H1 (cell line): ENCODE measurements around the gene CLDN4. TPM values are rescaled to one million over a fixed set of nuclear protein-coding genes. Genes with fewer than 3 reads are reported as not detected.

Experiments used
- CTCF ChIA-PET: fragments of 300-600 bp; sonication (Branson Sonifier 250); formaldehyde crosslinking; loops from one replicate; lab custom pipeline; 2021; ENCODE audit not compliant: partially characterized antibody; lab: Charles Lee
- POLR2A ChIA-PET: fragments of 300-600 bp; sonication (Branson Sonifier 250); formaldehyde crosslinking; loops from one replicate; lab custom pipeline; 2021; ENCODE audit warnings: inconsistent platforms; ENCODE audit not compliant: partially characterized antibody; lab: Charles Lee
- DNase-seq, 2 experiments: peaks; one replicate each; pipeline versions ENCODE4 v3.0.0 to v3.0.0-alpha.2; 2010 to 2022; ENCODE audit warnings: low spot score in 2 of 2, low read depth in 1 of 2, mixed read lengths in 1 of 2
- FAIRE-seq: peaks from 2 replicates; lab custom pipeline; 2011; peaks lifted over from hg19 to GRCh38; lab: Jason Lieb, UNC
- H2AFZ ChIP-seq: 2 replicates; pipeline ENCODE4 v1.8.1; 2012; ENCODE audit warnings: low read length, inconsistent platforms
- H2AK5ac ChIP-seq: 2 replicates; pipeline ENCODE4 v1.6.1; 2013; ENCODE audit warnings: low read depth, low read length
- H2BK120ac ChIP-seq: replicated peaks from 2 replicates; pipeline ENCODE3; 2013; ENCODE audit warnings: low read depth, low read length, inconsistent platforms
- H2BK12ac ChIP-seq: 2 replicates; pipeline ENCODE4 v1.6.1; 2013; ENCODE audit warnings: low read depth, low read length
- H2BK15ac ChIP-seq: 2 replicates; pipeline ENCODE4 v1.6.1; 2013; ENCODE audit warnings: low read length
- H2BK20ac ChIP-seq: 2 replicates; pipeline ENCODE4 v1.6.1; 2013; ENCODE audit warnings: low read length
- H2BK5ac ChIP-seq: 2 replicates; pipeline ENCODE4 v1.6.1; 2013; ENCODE audit warnings: low read depth, low read length
- H3K14ac ChIP-seq: 2 replicates; pipeline ENCODE4 v1.6.1; 2013; ENCODE audit warnings: inconsistent platforms; ENCODE audit not compliant: insufficient read length
- H3K18ac ChIP-seq: 2 replicates; pipeline ENCODE4 v1.6.1; 2013; ENCODE audit warnings: low read length; ENCODE audit errors: extremely low read depth
- H3K23ac ChIP-seq: 2 replicates; pipeline ENCODE4 v1.6.1; 2013; ENCODE audit warnings: inconsistent platforms; ENCODE audit not compliant: insufficient read length
- H3K23me2 ChIP-seq: 2 replicates; pipeline ENCODE4 v1.6.1; 2013; ENCODE audit warnings: low read depth, low read length
- H3K27ac ChIP-seq: 2 replicates; pipeline ENCODE4 v1.6.1; 2011; ENCODE audit warnings: low read depth, low read length, inconsistent platforms
- H3K27me3 ChIP-seq, 4 experiments: replicated peaks in 1 of 4; 1 replicate in 1 of 4; 2 replicates in 3 of 4; pipeline versions ENCODE4 v1.6.1 to v1.8.1; 2011 to 2013; ENCODE audit warnings: low read length in 3 of 4, mild to moderate bottlenecking in 3 of 4, inconsistent platforms in 2 of 4, mixed read lengths in 2 of 4, moderate library complexity in 1 of 4; ENCODE audit not compliant: control insufficient read depth in 3 of 4, insufficient read depth in 3 of 4; ENCODE audit errors: extremely low read depth in 1 of 4
- H3K36me3 ChIP-seq, 4 experiments: 2 replicates each; pipeline versions ENCODE4 v1.6.1 to v1.8.1; 2011 to 2013; ENCODE audit warnings: mild to moderate bottlenecking in 4 of 4, low read length in 3 of 4, moderate library complexity in 2 of 4, control low read depth in 1 of 4, inconsistent platforms in 1 of 4; ENCODE audit not compliant: insufficient read depth in 4 of 4, control insufficient read depth in 2 of 4
- H3K4ac ChIP-seq: replicated peaks from 2 replicates; pipeline ENCODE3; 2013; ENCODE audit warnings: low read length, low read depth, mixed read lengths, inconsistent platforms; ENCODE audit not compliant: insufficient read length
- H3K4me1 ChIP-seq, 4 experiments: replicated peaks in 1 of 4; 1 replicate in 1 of 4; 2 replicates in 3 of 4; pipeline versions ENCODE4 v1.6.1 to v1.8.1; 2011 to 2013; ENCODE audit warnings: low read length in 3 of 4, inconsistent platforms in 2 of 4, mixed read lengths in 1 of 4; ENCODE audit not compliant: insufficient read depth in 4 of 4, control insufficient read depth in 3 of 4
- H3K4me2 ChIP-seq, 2 experiments: 2 replicates each; pipeline versions ENCODE4 v1.6.1 to v1.8.1; 2011 to 2013; ENCODE audit warnings: low read depth in 2 of 2, low read length in 2 of 2, control low read depth in 1 of 2, inconsistent platforms in 1 of 2, mild to moderate bottlenecking in 1 of 2; ENCODE audit not compliant: insufficient read depth in 1 of 2
- H3K4me3 ChIP-seq, 4 experiments: fragments of 200-600, 300-600 bp in 1 of 4; sonication (generic), shearing (Covaris generic), sonication (Bioruptor Twin) in 1 of 4; 2 replicates each; pipeline versions ENCODE4 v1.5.1 to v1.8.1; 2011 to 2016; ENCODE audit warnings: low read length in 4 of 4, low read depth in 3 of 4, control low read depth in 2 of 4, inconsistent platforms in 2 of 4, mild to moderate bottlenecking in 2 of 4, mixed read lengths in 1 of 4, moderate library complexity in 1 of 4; ENCODE audit not compliant: insufficient read depth in 2 of 4; ENCODE audit errors: extremely low read depth in 1 of 4
- H3K56ac ChIP-seq: replicated peaks from 2 replicates; pipeline ENCODE3; 2013; ENCODE audit warnings: low read depth, mild to moderate bottlenecking, mixed read lengths, low read length, inconsistent platforms; ENCODE audit not compliant: insufficient read length
- H3K79me1 ChIP-seq: 2 replicates; pipeline ENCODE4 v1.6.1; 2013; ENCODE audit warnings: low read depth, low read length, control low read depth
- H3K79me2 ChIP-seq, 2 experiments: 2 replicates each; pipeline versions ENCODE4 v1.6.1 to v1.8.1; 2012 to 2013; ENCODE audit warnings: low read length in 2 of 2, mild to moderate bottlenecking in 2 of 2, inconsistent platforms in 1 of 2; ENCODE audit not compliant: insufficient read depth in 2 of 2, control insufficient read depth in 1 of 2
- H3K9ac ChIP-seq, 4 experiments: replicated peaks in 1 of 4; 1 replicate in 1 of 4; 2 replicates in 3 of 4; pipeline versions ENCODE4 v1.6.1 to v1.8.1; 2011 to 2013; ENCODE audit warnings: low read depth in 3 of 4, low read length in 3 of 4, control low read depth in 2 of 4, mild to moderate bottlenecking in 2 of 4, moderate library complexity in 2 of 4, inconsistent platforms in 1 of 4; ENCODE audit errors: extremely low read depth in 1 of 4
- H3K9me3 ChIP-seq, 2 experiments: 2 replicates each; pipeline versions ENCODE4 v1.6.1 to v1.8.1; 2012 to 2013; ENCODE audit warnings: mild to moderate bottlenecking in 2 of 2, moderate library complexity in 2 of 2, control low read depth in 1 of 2, inconsistent platforms in 1 of 2, low read depth in 1 of 2, low read length in 1 of 2, mixed read lengths in 1 of 2; ENCODE audit not compliant: insufficient read depth in 2 of 2
- H4K20me1 ChIP-seq, 2 experiments: replicated peaks in 1 of 2; 2 replicates each; pipeline versions ENCODE3 to v1.8.1; 2011 to 2013; ENCODE audit warnings: inconsistent platforms in 2 of 2, low read length in 2 of 2, mild to moderate bottlenecking in 1 of 2; ENCODE audit not compliant: insufficient read depth in 2 of 2, control insufficient read depth in 1 of 2
- H4K5ac ChIP-seq: 2 replicates; pipeline ENCODE4 v1.6.1; 2013; ENCODE audit warnings: low read length, low read depth, mixed read lengths, inconsistent platforms; ENCODE audit not compliant: insufficient read length
- H4K8ac ChIP-seq: 2 replicates; pipeline ENCODE4 v1.8.0; 2013; ENCODE audit warnings: mild to moderate bottlenecking, moderate library complexity, low read length, inconsistent platforms; ENCODE audit not compliant: insufficient read depth; ENCODE audit errors: extremely low read depth
- H4K91ac ChIP-seq: replicated peaks from 2 replicates; pipeline ENCODE3; 2013; ENCODE audit warnings: low read length, mixed read lengths, inconsistent platforms; ENCODE audit not compliant: insufficient read length
- ASH2L ChIP-seq: fragments of 200-600, 300-600 bp; sonication (generic); IDR thresholded peaks from one replicate; pipeline ENCODE4 v1.7.1; 2017; ENCODE audit warnings: low read length
- GTF2F1 ChIP-seq: IDR thresholded peaks from 2 replicates; pipeline ENCODE4 v1.6.1; 2012; ENCODE audit warnings: low read depth, low read length, improper control_type of control experiment, borderline replicate concordance
- POLR2AphosphoS5 ChIP-seq: IDR thresholded peaks from 2 replicates; pipeline ENCODE4 v1.6.1; 2011; ENCODE audit warnings: low read depth, low read length
- RFX5 ChIP-seq: IDR thresholded peaks from 2 replicates; pipeline ENCODE4 v1.6.1; 2011; ENCODE audit warnings: low read depth, low read length, improper control_type of control experiment, borderline replicate concordance
- SIRT6 ChIP-seq: IDR thresholded peaks from one replicate; pipeline ENCODE4 v1.7.1; 2012; ENCODE audit warnings: low read length, inconsistent platforms
- WGBS, 2 experiments: shearing (Covaris generic) in 1 of 2; methylation state at CpG; one replicate each; pipeline versions ENCODE4 v1.1.6 to v1.1.7; 2013 to 2015; ENCODE audit warnings: low lambda C conversion rate in 2 of 2, mixed read lengths in 2 of 2, inconsistent platforms in 1 of 2, low coverage in 1 of 2, missing lambda C conversion rate in 1 of 2; ENCODE audit not compliant: insufficient replicate concordance in 2 of 2, insufficient coverage in 1 of 2, insufficient read length in 1 of 2; ENCODE audit errors: extremely low coverage in 1 of 2, missing lambda C conversion rate in 1 of 2; 5-methylcytosine and 5-hydroxymethylcytosine counted together
- polyA plus RNA-seq, 7 experiments: library from polyadenylated mRNA; depleted of rRNA in 3 of 7; stranded (reverse) in 5 of 7; unstranded in 2 of 7; fragments of >200 nt in 5 of 7; fragments of 200-250 nt in 2 of 7; gene quantifications; 1 replicate in 5 of 7; 2 replicates in 1 of 7; 4 replicates in 1 of 7; pipeline versions ENCODE4 v1.2.1 to v1.2.3, GENCODE V29; 2011 to 2013; ENCODE audit warnings: missing spikeins in 2 of 7, mixed read lengths in 2 of 7
- total RNA-seq: library from RNA; stranded (reverse); fragmentation: NEBNext Ultra II Directional; extraction: Animal tissue kit (Norgen Biotek cat#: 25700); gene quantifications from 2 replicates; pipeline ENCODE4 v1.2.1, GENCODE V29; 2021
- TF ChIP-seq, protein P1 (sequence below): IDR thresholded peaks from 2 replicates; pipeline ENCODE4 v1.6.1; 2011; ENCODE audit warnings: low read depth, mild to moderate bottlenecking, low read length; ENCODE audit not compliant: insufficient read depth

Gene CLDN4
- total and polyA plus RNA-seq, 2 of the 8 experiments (the other 6 are each of a cell fraction or from before 2014, with no cell fraction given): 28.0 to 69.3 TPM

DNA sequence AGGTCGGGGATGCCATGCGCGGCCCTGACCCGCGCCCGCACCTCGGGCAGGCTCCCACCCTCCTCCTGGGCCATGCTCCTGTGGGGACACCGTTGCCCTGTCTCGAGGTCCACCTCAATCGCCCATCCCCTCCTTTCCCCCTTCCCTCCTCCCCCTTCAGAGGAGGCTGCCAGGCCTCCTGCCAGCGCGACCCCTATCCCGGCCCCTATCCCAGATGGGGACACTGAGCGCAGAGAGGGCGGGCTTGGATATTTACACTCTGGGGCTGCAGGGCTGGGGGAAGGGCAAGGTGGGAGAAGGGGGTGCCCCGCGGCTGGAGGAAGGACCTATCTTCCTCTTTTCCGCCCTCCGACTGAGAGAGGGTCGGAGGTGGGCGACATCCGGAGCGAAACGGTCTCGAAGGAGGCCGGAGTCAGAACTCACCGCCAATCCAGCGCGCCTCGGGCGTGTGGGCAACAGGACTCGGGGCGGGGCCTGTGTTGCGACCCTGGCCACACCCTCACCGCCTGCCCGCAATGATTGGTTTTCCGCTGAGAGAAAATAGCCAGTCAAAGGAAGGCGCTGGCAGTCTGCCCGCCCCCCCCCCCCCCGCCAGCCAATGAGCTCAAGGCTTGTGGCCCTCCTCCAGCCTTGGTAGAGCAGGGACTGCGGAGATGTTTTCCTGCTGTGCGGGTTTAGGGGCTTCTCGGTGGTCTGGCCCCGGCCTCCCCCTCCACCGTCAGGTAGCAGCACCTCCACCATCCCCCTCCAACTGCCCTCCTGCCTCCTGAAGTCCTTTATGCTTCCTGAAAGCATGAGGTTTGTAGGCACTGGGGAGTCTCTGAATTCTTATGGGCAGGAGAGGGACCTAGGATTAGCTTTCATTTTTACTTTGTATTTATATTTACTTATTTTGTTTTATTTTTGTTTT is 11.5 kb downstream of the CLDN4 start, which contains the start of gene METTL27:
METTL27 (minus strand) TSS at position 450 of the 910 bp plus-strand sequence; CDS start at position 74, 376 bp downstream.
- peak within 1 kb of the TSS; percentile 60; the same call in 1 of the 2 replicates for H2BK12ac ChIP-seq
- H3K56ac ChIP-seq: peak within 1 kb of the TSS; percentile 82
- H3K14ac ChIP-seq: peak within 1 kb of the TSS; percentile 40
- peak within 1 kb of the TSS; percentile 95; the same call in 1 of the 2 replicates for H2AFZ ChIP-seq
- 0 out of 2 replicates have a peak within 1 kb of the TSS, but pooled peaks have one; percentile 61 for H2BK20ac ChIP-seq
- 0 out of 2 replicates have a peak within 1 kb of the TSS, but pooled peaks have one; percentile 61 for H3K27ac ChIP-seq
- H3K9me3 ChIP-seq: no peaks in the 10 kb centered on the region; a peak in 1 of 4 replicates
- no peaks in the 10 kb centered on the region for H3K79me1 ChIP-seq
- H3K4ac ChIP-seq: peak within 1 kb of the TSS; percentile 91
- no peaks in the 10 kb centered on the region for H3K27me3 ChIP-seq
- peak within 1 kb of the TSS; percentile 64 for H2BK120ac ChIP-seq
- H4K8ac ChIP-seq: peak within 1 kb of the TSS; percentile 88
- peak within 1 kb of the TSS in 3 of 4 experiments; percentile 56 to 78 (median 60); a peak in 6 of 7 replicates for H3K9ac ChIP-seq
- H4K20me1 ChIP-seq: no peaks in the 10 kb centered on the region
- FAIRE-seq (no peak), DNase-seq (peak; percentile 82 to 91)
- peak within 1 kb of the TSS; percentile 53; the same call in 1 of the 2 replicates for H2AK5ac ChIP-seq
- H3K36me3 ChIP-seq: no peaks in the 10 kb centered on the region
- H4K91ac ChIP-seq: peak within 1 kb of the TSS; percentile 85
- no peak within 1 kb of the TSS for H3K23ac ChIP-seq
- peaks cover 6% of the 10 kb centered on the region; the same call in 1 of the 2 replicates for H3K23me2 ChIP-seq
- 27% methylated on average over 19 of the region's 45 CpGs; no CpG with 5 or more reads in 1 of the 2 experiments for WGBS, 2 experiments
- peak within 1 kb of the TSS; percentile 97 for H4K5ac ChIP-seq
- H3K4me1 ChIP-seq: peaks cover 0 to 11% (median 5%) of the 10 kb centered on the region in 4 experiments; a peak in 5 of 7 replicates
- POLR2A ChIA-PET: interaction anchor here (0.7 to 6.5 kb wide), 10 partner anchors 8 to 108 kb away, joined by 3 to 96 read pairs (median 4); partner anchors contain the start of genes CLDN3 and CLDN4
- peak within 1 kb of the TSS; percentile 87; the same call in 1 of the 2 replicates for H2BK5ac ChIP-seq
- peak within 1 kb of the TSS; percentile 52 to 78 (median 58) for H3K4me3 ChIP-seq
- peak within 1 kb of the TSS; percentile 63 to 96 for H3K4me2 ChIP-seq
- peak within 1 kb of the TSS; percentile 87 for H3K18ac ChIP-seq
- 0 out of 2 replicates have a peak within 1 kb of the TSS, but pooled peaks have one; percentile 29 for H2BK15ac ChIP-seq
- CTCF ChIA-PET: interaction anchor here (0.6 to 7.1 kb wide), 8 partner anchors 10 to 184 kb away, joined by 3 to 65 read pairs (median 10); partner anchors contain the start of genes ABHD11 and CLDN4
- no peaks in the 10 kb centered on the region for H3K79me2 ChIP-seq
- no peak for TF ChIP-seq ASH2L
- TF ChIP-seq, protein P1, sequence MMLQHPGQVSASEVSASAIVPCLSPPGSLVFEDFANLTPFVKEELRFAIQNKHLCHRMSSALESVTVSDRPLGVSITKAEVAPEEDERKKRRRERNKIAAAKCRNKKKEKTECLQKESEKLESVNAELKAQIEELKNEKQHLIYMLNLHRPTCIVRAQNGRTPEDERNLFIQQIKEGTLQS: no peak
- TF ChIP-seq RFX5: no peak
- TF ChIP-seq POLR2AphosphoS5: peak; percentile 86
- TF ChIP-seq SIRT6: no peak
- TF ChIP-seq GTF2F1: no peak
